Measurements from ENCODE around the gene DNAJC17.

The DNAJC17 gene

DNA sequence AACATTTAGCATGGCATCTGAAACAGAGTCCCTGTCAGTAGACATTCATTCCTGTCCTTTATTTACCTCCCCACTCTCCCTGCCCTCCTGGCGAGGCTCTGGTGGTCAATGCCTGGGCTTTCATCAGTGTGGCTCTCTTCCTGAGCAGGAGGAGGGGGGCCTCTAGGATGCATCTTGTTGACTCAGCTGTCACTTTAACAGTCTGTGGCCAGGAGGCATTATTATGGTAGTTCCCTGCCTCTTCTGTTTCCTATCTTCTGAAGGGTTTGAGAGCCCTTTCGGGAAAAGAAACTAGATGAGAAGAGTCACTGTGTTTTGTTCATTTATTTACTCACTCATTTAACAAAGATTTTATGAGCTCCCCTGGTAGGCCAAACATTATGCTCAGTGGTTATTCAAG is 23.6 kb upstream of the DNAJC17 start:
- DNase-seq (ENCODE audit: low read depth), result no peak

GRCh38 chr15:40829115-40829514 is 21.8 kb upstream of the DNAJC17 start:
- DNase-seq (ENCODE audit: low read depth), result no peak

DNA sequence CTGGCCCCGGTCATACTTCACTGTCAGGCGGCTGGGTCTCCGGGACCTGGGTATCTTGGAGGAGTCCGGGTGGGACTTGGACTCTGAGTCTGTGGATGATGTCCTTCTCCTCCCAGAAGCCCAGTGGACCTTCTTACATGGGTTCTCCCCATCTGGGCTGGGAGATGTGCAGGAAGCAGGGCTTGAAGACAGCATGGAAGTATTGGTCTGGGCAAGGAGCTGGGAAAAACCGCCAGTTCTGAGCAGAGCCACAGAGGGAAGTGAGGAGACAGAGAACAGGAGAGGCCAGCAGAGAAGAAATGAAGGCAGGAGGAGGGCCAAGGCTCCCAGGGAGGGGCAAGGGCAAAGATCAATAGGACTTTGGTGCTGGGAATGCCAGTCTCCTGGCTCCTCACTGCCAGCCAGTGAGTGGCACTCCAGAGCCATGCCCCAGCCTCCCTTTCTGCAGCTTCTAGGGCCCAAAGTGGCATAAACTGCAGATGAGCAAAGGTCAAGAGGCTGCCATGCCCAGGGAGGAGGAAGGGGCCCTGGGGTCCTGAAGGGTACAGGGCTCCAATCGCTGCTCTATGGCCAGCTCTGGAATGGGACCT is 21.3 kb upstream of the DNAJC17 start, which contains the start of gene PPP1R14D:
Gene PPP1R14D, minus strand, starts transcription at position 262 of the 590 bp plus-strand sequence. Its CDS starts 67 bp downstream, at position 195.
- no peak for DNase-seq (ENCODE audit: low read depth)

- DNase-seq (ENCODE audit: low read depth), result no peak
These were observed 19.3 kb upstream of the DNAJC17 start for GRCh38 chr15:40826423-40827075.

GRCh38 chr15:40825661-40826422 is 18.6 kb upstream of the DNAJC17 start:
- DNase-seq (ENCODE audit: low read depth), result no peak

DNA sequence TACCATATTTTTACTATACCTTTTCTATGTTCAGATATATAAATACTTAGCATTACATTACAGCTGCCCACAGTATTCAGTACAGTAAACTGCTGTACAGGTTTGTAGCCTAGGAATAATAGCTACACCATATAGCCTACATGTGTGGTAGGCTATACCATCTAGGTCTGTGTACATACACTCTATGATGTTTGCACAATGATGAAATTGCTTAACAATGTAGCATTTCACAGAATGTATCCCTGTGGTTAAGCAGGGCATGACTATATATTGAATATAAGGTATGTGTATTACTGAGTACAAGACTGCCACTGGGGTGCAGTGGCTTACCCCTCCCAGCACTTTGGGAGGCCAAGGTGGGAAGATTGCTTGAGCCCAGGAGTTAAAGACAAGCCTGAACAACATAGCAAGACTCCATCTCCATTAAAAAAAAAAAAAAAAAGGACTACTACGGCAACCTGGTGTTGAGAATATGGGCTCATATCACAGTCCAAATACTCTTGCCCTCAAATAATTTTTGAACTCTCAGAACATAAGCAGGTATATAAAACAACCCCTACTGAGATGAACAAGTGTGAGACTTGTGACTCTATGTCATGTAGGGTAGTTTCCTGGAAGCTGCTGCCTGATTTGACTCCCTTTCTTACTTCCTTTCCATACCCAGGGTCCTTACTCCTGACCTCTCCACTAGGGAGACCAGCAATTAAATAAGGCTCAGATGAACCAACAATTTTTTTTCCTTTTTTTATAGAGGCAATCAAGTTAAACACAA is 16.5 kb upstream of the DNAJC17 start:
- no peak for DNase-seq (ENCODE audit: low read depth)

- no peak for DNase-seq (ENCODE audit: low read depth)
These were observed 13.9 kb upstream of the DNAJC17 start for GRCh38 chr15:40821195-40821594.

GRCh38 chr15:40819048-40819447 is 11.8 kb upstream of the DNAJC17 start:
- no peak for DNase-seq (ENCODE audit: low read depth)

- DNase-seq (ENCODE audit: low read depth), result no peak
These were observed 7.9 kb upstream of the DNAJC17 start for GRCh38 chr15:40815042-40815698.

DNA sequence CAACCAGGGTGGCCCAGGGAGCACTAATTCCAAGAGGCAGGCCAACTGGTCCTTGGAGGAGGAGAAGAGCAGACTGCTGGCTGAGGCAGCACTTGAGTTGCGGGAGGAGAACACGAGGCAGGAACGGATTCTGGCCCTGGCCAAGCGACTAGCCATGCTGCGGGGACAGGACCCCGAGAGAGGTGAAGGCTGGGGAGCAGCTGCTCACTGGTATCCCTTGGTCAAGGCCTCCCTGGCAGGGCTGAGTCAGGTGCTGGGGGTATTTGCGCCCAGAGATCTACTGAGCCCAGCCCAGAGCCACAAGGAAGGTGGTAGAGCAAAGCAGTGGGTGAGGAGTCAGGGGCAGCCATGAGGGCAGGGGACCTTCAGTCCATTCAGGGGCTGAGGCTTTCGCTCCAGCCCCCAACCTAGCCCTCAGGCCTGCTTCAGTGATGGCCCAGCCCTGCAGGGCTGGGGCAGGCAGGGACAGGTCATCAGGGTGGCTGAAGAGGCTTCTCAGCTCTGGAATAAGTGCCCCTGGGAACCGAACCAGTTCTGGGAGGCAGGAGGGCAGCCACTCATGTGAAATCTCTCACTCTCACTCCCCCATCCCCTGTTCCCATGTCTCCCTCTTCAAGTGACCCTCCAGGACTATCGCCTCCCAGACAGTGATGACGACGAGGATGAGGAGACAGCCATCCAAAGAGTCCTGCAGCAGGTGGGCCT is 5.6 kb upstream of the DNAJC17 start:
- no peak for DNase-seq (ENCODE audit: low read depth)

GRCh38 chr15:40808861-40809450 is 1.7 kb upstream of the DNAJC17 start:
- DNase-seq (ENCODE audit: low read depth), result no peak

- no peak for DNase-seq (ENCODE audit: low read depth)
These were observed 702 bp upstream of the DNAJC17 start for GRCh38 chr15:40807888-40808461.

GRCh38 chr15:40806672-40807027 is 623 bp downstream of the DNAJC17 start:
- no peak for DNase-seq (ENCODE audit: low read depth)

DNA sequence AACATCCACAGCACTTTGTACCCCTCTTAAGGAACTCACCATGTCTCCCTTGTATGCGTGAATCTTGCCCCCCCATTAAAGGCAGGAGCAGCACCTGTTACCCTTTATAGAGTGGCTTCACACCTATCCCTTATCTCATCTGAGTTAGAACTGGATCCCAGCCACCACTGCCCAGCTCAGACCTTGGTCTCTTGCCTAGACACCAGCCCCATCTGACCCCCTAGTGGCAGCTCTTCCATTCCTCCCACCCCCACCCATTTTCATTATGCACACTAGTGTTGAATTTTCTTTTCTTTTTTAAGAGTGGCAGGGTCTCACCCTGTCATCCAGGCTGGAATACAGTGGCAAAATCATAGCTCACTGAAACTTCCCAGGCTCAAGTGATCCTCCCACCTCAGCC is 3.6 kb downstream of the DNAJC17 start:
- no peak for DNase-seq (ENCODE audit: low read depth)

DNA sequence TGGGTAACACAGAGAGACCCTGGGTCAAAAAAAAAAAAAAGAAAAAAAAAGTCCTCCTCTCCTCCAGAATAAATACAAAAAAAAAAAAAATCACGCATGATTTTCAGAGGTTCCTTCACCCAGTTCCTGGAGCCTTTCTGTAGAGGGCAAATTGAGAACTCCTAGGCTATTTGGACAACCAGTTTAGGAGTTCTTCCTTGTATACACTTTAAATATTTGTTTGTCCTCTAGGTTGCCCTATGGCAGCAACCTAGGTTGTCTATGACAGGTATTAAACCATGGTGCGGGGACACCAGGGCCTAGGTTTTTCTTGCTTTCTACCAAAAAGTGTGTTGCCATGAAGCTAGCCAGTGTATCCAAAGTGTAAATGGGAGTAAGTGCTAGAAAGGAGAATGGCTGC is 4.2 kb downstream of the DNAJC17 start:
- DNase-seq (ENCODE audit: low read depth), result no peak

GRCh38 chr15:40799523-40799922 is 7.8 kb downstream of the DNAJC17 start:
- no peak for DNase-seq (ENCODE audit: low read depth)

GRCh38 chr15:40796512-40796911 is 10.8 kb downstream of the DNAJC17 start:
- DNase-seq (ENCODE audit: low read depth), result no peak

- DNase-seq (ENCODE audit: low read depth), result no peak
These were observed 11.2 kb downstream of the DNAJC17 start for GRCh38 chr15:40796041-40796440.

- peak; percentile 78 for DNase-seq (ENCODE audit: low read depth)
These were observed 13.9 kb downstream of the DNAJC17 start for GRCh38 chr15:40793216-40793989.

GRCh38 chr15:40792394-40792793 is 14.9 kb downstream of the DNAJC17 start:
- no peak for DNase-seq (ENCODE audit: low read depth)
